Panc1 (cell line): ENCODE results near the gene B3GALT5. TPM values are rescaled to one million over a fixed set of nuclear protein-coding genes. Genes with fewer than 3 reads are reported as not detected.

ENCODE experiments used
- ATAC-seq: fragments of 200-7000 bp; cut with Tn5 transposase; 2 replicates; pipeline ENCODE4 v1.9.1; 2020; ENCODE audit warnings: mild to moderate bottlenecking, moderate library complexity
- BruUV-seq: library from RNA; stranded (reverse); fragments of 400-500 nt; replicated peaks from 2 replicates; lab custom pipeline; 2021; lab: Mats Ljungman, UMichigan
- CTCF ChIA-PET: fragments of 300-600 bp; sonication (Branson Sonifier 250); formaldehyde crosslinking; loops from one replicate; lab custom pipeline; 2022; ENCODE audit warnings: antibody characterized with exemption; lab: Charles Lee
- POLR2A ChIA-PET: fragments of 300-600 bp; sonication (Branson Sonifier 250); formaldehyde crosslinking; loops from one replicate; lab custom pipeline; 2022; ENCODE audit warnings: antibody characterized with exemption; lab: Charles Lee
- DNase-seq: peaks from one replicate; pipeline ENCODE4 v3.0.0-alpha.2; 2010; ENCODE audit warnings: low read depth, low spot score
- H3K27ac ChIP-seq: 2 replicates; pipeline ENCODE4 v1.5.1; 2011; ENCODE audit warnings: mild to moderate bottlenecking, low read length, inconsistent platforms
- H3K27me3 ChIP-seq: fragments of 200-500 bp; sonication (Bioruptor generic); 2 replicates; pipeline ENCODE4 v1.6.0; 2014; ENCODE audit warnings: low read length, inconsistent platforms; ENCODE audit not compliant: control insufficient read depth, insufficient read depth
- H3K36me3 ChIP-seq: fragments of 200-500 bp; sonication (Bioruptor generic); 2 replicates; pipeline ENCODE4 v1.5.1; 2014; ENCODE audit warnings: inconsistent platforms, mild to moderate bottlenecking, low read length, moderate library complexity; ENCODE audit not compliant: control insufficient read depth, insufficient read depth
- H3K4me1 ChIP-seq: 2 replicates; pipeline ENCODE4 v1.5.1; 2011; ENCODE audit warnings: inconsistent platforms, mild to moderate bottlenecking, low read length, moderate library complexity; ENCODE audit not compliant: control insufficient read depth, insufficient read depth
- H3K4me3 ChIP-seq, 2 experiments: 2 replicates each; pipeline ENCODE4 v1.5.1; 2011 to 2012; ENCODE audit warnings: low read depth in 2 of 2, low read length in 2 of 2, mild to moderate bottlenecking in 2 of 2, inconsistent platforms in 1 of 2, moderate library complexity in 1 of 2
- H3K9me3 ChIP-seq: fragments of 200-500 bp; sonication (Bioruptor generic); 2 replicates; pipeline ENCODE4 v1.5.1; 2014; ENCODE audit warnings: low read depth, mild to moderate bottlenecking, inconsistent platforms, low read length, moderate library complexity; ENCODE audit not compliant: control insufficient read depth, insufficient read depth
- CTCF ChIP-seq: fragments of 450-650 bp; IDR thresholded peaks from 2 replicates; pipeline ENCODE4 v1.5.1; 2017; ENCODE audit warnings: mild to moderate bottlenecking
- POLR2AphosphoS5 ChIP-seq: IDR thresholded peaks from 2 replicates; pipeline ENCODE4 v1.6.1; 2012; ENCODE audit warnings: mild to moderate bottlenecking, low read depth, low read length, moderate library complexity
- REST ChIP-seq, 2 experiments: IDR thresholded peaks; 2 replicates each; pipeline ENCODE4 v1.6.1; 2011 to 2012; ENCODE audit warnings: low read depth in 2 of 2, control low read depth in 1 of 2, low read length in 1 of 2, mild to moderate bottlenecking in 1 of 2, moderate library complexity in 1 of 2; ENCODE audit not compliant: insufficient read depth in 1 of 2
- SIN3A ChIP-seq: IDR thresholded peaks from 2 replicates; pipeline ENCODE4 v1.6.1; 2012; ENCODE audit warnings: low read depth, mild to moderate bottlenecking, low read length, moderate library complexity, borderline replicate concordance; ENCODE audit not compliant: insufficient read depth
- TCF7L2 ChIP-seq: IDR thresholded peaks from 2 replicates; pipeline ENCODE4 v1.6.1; 2011; ENCODE audit warnings: mild to moderate bottlenecking, low read depth, low read length, inconsistent platforms
- in situ Hi-C: cut with HindIII; loops from 2 replicates; pipeline ENCODE4 v1.10.0; 2016; ENCODE audit warnings: low sequenced_read_pairs, low pct_unique_long_range_greater_than_20kb
- intact Hi-C: fragments of 100-400 bp; cut with micrococcal nuclease; formaldehyde crosslinking; loops from one replicate; pipeline ENCODE4 v1.10.0; 2022; ENCODE audit not compliant: unreplicated experiment
- total RNA-seq: library from RNA; stranded (reverse); gene quantifications from one replicate; pipeline ENCODE4 v1.2.1, GENCODE V29; 2021; ENCODE audit not compliant: unreplicated experiment

B3GALT5 gene
- total RNA-seq, 1 experiment from 2014 or later = 0.10 TPM

GRCh38 chr21:39648879-39649278, 36.1 kb downstream of the B3GALT5 start:
- ChIA-PET POLR2A (no interaction called here), CTCF (no interaction called here)
- BruUV-seq = no TSS peak
- no peak overlapping the region for H3K27ac ChIP-seq
- TF ChIP-seq POLR2AphosphoS5 = no peak
- TF ChIP-seq CTCF = no peak
- TF ChIP-seq SIN3A = no peak
- no peak for TF ChIP-seq REST (IDR thresholded peaks at IDR 0.05; ENCODE audit: insufficient read depth in 1 of 2, low read depth in 2 of 2, low read length in 1 of 2)
- TF ChIP-seq TCF7L2 = no peak
- in situ Hi-C loops (no loop called here), intact Hi-C loops (no loop called here)
- no peaks in the 10 kb centered on the region for H3K36me3 ChIP-seq
- no peaks in the 10 kb centered on the region for H3K9me3 ChIP-seq
- DNase-seq (no peak), ATAC-seq (no peak)
- H3K4me3 ChIP-seq = no peak overlapping the region
- H3K27me3 ChIP-seq = no peaks in the 10 kb centered on the region; the same call in 1 of the 2 replicates
- H3K4me1 ChIP-seq = no peaks in the 10 kb centered on the region

GRCh38 chr21:39649526-39649925, 36.8 kb downstream of the B3GALT5 start:
- H3K27me3 ChIP-seq = no peaks in the 10 kb centered on the region; the same call in 1 of the 2 replicates
- BruUV-seq = no TSS peak
- H3K4me1 ChIP-seq = no peaks in the 10 kb centered on the region
- H3K36me3 ChIP-seq = no peaks in the 10 kb centered on the region
- DNase-seq = no peak
- ATAC-seq = no peak; the same call in 1 of the 2 replicates
- ChIA-PET CTCF (no interaction called here), POLR2A (no interaction called here)
- no peaks in the 10 kb centered on the region for H3K9me3 ChIP-seq
- intact Hi-C loops (no loop called here), in situ Hi-C loops (no loop called here)
- no peak overlapping the region for H3K27ac ChIP-seq
- H3K4me3 ChIP-seq = no peak overlapping the region
- TF ChIP-seq CTCF (no peak), TCF7L2 (no peak), SIN3A (no peak), REST (IDR thresholded peaks at IDR 0.05; ENCODE audit: insufficient read depth in 1 of 2, low read depth in 2 of 2, low read length in 1 of 2) (no peak), POLR2AphosphoS5 (no peak)
